ENCODE data around the gene ACADVL.

DNA sequence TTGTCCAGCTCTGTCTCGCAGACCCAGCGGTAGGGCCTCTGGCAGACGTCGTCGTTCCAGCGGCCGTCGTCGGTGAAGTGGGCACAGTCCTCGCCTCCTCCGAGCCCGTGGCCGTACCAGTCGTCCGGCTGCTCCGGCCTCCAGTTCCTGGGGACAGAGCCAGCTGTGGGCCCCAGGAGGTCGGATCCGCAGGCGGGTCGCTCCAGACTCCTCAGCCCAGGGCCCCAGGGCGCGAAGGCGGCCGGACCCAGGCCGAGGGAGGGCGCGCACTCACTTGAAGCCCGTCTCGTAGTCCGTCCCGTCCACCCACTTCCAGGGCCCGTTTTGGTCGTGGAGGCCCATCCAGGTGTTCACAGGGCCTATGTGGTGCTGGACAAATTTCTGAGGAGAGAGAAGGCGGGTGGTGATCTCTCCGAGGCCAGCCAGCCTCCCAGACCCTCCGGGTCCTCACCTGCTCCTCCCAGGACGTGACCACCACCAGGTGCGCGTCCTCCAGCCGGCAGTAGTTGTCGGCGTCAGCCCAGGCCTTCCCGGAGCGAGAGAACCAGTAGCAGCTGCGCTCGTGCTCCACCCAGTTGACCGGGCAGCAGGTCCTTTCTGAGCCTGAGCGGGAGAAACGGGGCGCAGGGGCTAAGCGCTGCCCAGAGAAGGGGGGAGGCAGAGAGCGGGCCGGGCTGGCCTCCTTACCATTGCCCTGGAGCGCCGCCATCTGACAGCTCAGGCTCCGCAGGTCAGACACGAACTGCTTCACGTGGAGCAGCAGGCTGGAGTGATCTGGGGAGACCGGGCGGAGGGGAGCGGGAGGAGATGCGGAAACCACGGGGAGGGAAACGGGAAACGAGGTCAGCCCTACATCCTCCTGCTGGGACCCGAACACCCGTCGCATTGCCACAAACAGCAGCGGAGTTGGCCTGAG lies 45.8 kb upstream of the ACADVL start:
- no peak for TF ChIP-seq POLR2AphosphoS5 (IDR thresholded peaks at IDR 0.05)
- no peak for TF ChIP-seq CTCF (IDR thresholded peaks at IDR 0.05)
- no peak for TF ChIP-seq EP300 (IDR thresholded peaks at IDR 0.05)
